HUES64 (cell line): ENCODE data around the gene ZFP62.
A peak's percentile ranks its signal among the peaks of the same experiment; 100 is the strongest.

Experiments
- H3K27ac ChIP-seq: 2 replicates; pipeline ENCODE4 v1.7.0; 2013; ENCODE audit warnings: low read depth, low read length, inconsistent platforms
- H3K27me3 ChIP-seq: 2 replicates; pipeline ENCODE4 v1.6.1; 2013; ENCODE audit warnings: mild to moderate bottlenecking, low read length; ENCODE audit not compliant: insufficient read depth
- H3K36me3 ChIP-seq: 2 replicates; pipeline ENCODE4 v1.6.1; 2013; ENCODE audit warnings: mild to moderate bottlenecking, low read length; ENCODE audit not compliant: insufficient read depth
- H3K4me1 ChIP-seq: 2 replicates; pipeline ENCODE4 v1.6.1; 2013; ENCODE audit warnings: mild to moderate bottlenecking, low read length, moderate library complexity; ENCODE audit not compliant: insufficient read depth
- H3K4me3 ChIP-seq: 2 replicates; pipeline ENCODE4 v1.5.1; 2013; ENCODE audit warnings: mild to moderate bottlenecking, low read length, moderate library complexity
- H3K9ac ChIP-seq: 2 replicates; pipeline ENCODE4 v1.6.1; 2013; ENCODE audit warnings: mild to moderate bottlenecking, low read depth, low read length
- H3K9me3 ChIP-seq: 2 replicates; pipeline ENCODE4 v1.6.1; 2013; ENCODE audit warnings: low read depth, low read length; ENCODE audit not compliant: insufficient read depth
- WGBS: fragments of 150-250, 120-280 bp; methylation state at CpG from one replicate; pipeline ENCODE4 v1.1.7; 2013; ENCODE audit warnings: missing lambda C conversion rate; 5-methylcytosine and 5-hydroxymethylcytosine counted together

ZFP62 gene

DNA sequence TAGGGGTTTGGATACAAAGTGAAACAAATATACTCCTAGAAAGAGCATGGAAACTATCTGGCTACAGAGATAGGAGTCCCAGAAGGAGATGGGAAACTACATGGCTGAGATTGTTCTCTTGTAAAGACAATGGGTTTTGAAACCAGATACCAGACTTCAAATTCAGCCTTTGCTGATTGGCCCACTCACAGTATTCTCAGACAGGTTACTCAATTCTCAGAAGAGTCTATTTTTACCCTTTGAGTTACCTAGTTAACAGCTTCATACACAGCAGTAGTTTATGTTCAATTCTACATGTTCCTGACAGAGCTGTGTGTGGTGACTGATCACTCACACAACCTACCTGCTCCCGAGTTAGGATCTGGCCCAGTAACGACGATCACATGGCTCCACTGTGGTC is 14.1 kb downstream of the ZFP62 start:
- H3K9ac ChIP-seq, result no peak overlapping the region
- no peaks in the 10 kb centered on the region for H3K27me3 ChIP-seq
- H3K4me3 ChIP-seq, result no peak overlapping the region
- H3K36me3 ChIP-seq, result peaks cover 51% of the 10 kb centered on the region
- 29% methylated on average over 3 of the region's 3 CpGs for WGBS
- no peak overlapping the region for H3K27ac ChIP-seq
- H3K9me3 ChIP-seq, result peaks cover 66% of the 10 kb centered on the region
- no peaks in the 10 kb centered on the region for H3K4me1 ChIP-seq

DNA sequence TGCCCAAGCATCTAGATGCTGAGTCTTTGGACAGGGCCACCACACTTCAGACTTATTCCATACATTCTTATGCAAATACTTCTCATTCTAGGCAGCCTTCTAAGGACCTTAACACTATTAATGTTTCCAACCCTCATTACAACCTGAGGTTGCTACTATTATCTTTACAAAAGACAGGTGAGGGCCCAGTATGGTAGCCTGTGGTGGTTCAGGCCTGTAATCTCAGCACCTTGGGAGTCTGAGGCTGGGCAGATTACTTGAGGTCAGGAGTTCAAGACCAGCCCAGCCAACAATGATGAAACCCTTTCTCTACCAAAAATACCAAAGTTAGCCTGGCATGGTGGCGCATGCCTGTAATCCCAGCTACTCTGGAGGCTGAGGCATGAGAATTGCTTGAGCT is 16.2 kb downstream of the ZFP62 start:
- peaks cover 44% of the 10 kb centered on the region for H3K9me3 ChIP-seq
- H3K4me1 ChIP-seq, result no peaks in the 10 kb centered on the region
- H3K27ac ChIP-seq, result peak overlapping the region; percentile 34; the same call in 1 of the 2 replicates
- H3K9ac ChIP-seq, result no peak overlapping the region
- H3K27me3 ChIP-seq, result no peaks in the 10 kb centered on the region
- H3K36me3 ChIP-seq, result peaks cover 29% of the 10 kb centered on the region
- 86% methylated on average over 1 of the region's 1 CpG for whole genome bisulfite sequencing
- no peak overlapping the region for H3K4me3 ChIP-seq

DNA sequence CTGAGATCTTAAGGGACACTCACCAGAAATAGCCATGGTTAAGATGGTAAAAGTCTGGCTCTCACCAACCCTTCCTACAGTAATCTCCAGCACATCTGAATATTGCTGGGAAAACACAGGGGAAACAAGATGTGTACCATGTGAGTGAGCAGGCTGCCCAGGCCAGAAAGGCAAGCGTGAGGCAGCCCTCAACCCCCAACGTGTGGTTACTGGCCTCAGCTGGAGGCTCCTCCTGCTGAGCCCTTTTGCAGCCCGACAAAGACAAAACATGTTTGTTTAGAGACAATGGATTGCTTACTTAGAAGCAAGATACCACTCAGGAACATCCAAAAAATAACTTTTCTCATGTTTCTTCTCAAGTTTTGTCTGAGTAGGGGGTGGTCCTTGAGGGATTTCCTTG is 16.6 kb downstream of the ZFP62 start:
- H3K4me1 ChIP-seq, result no peaks in the 10 kb centered on the region
- H3K27me3 ChIP-seq, result no peaks in the 10 kb centered on the region
- no peak overlapping the region for H3K9ac ChIP-seq
- peaks cover 25% of the 10 kb centered on the region for H3K36me3 ChIP-seq
- peaks cover 40% of the 10 kb centered on the region for H3K9me3 ChIP-seq
- no peak overlapping the region for H3K4me3 ChIP-seq
- 26% methylated on average over 3 of the region's 3 CpGs for WGBS
- peak overlapping the region; percentile 34; the same call in 1 of the 2 replicates for H3K27ac ChIP-seq

DNA sequence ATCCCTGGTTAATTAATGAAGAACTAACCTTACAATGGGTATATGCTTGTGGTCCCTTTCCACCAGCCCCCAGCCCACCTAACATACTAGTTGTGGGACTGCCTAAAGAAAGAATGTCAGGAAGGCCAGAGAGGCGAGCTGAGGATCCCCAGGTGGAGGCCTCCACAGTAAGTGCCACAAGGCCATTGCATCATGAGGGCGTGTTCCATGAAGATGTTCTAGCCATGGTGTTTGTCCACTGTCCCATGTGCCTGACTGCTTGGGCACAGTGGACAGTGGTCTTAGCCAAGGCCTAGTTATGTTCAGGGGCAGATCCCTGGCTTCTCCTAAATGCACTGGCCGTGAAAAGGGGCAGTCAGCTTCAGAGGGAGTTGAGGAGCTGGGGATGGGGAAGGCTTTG is 21.1 kb downstream of the ZFP62 start:
- Histone ChIP-seq H3K4me3 (no peak overlapping the region), H3K9me3 (no peaks in the 10 kb centered on the region), H3K9ac (no peak overlapping the region), H3K4me1 (no peaks in the 10 kb centered on the region), H3K27me3 (no peaks in the 10 kb centered on the region), H3K27ac (no peak overlapping the region), H3K36me3 (no peaks in the 10 kb centered on the region)
- 93% methylated on average over 3 of the region's 3 CpGs for WGBS

DNA sequence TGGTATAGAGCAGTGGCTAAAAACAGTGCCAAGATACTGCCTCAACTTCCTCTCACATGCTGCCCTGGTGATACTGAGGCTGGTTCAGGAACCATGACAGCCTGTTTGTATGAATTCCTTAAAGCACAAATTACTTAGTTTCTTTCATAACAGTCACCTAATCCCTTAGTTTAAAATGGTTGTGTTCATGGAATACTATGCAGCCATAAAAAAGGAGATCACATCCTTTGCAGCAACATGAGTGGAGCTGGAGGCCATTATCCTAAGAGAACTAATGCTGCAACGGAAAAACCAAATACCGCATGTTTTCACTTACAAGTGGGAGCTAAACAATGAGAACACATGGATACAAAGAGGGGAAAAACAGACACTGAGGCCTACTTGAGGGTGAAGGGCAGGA is 21.8 kb downstream of the ZFP62 start:
- 0 out of 2 replicates have a peak, but pooled peaks cover 5% of the 10 kb centered on the region for H3K36me3 ChIP-seq
- WGBS, result 97% methylated on average over 2 of the region's 2 CpGs

DNA sequence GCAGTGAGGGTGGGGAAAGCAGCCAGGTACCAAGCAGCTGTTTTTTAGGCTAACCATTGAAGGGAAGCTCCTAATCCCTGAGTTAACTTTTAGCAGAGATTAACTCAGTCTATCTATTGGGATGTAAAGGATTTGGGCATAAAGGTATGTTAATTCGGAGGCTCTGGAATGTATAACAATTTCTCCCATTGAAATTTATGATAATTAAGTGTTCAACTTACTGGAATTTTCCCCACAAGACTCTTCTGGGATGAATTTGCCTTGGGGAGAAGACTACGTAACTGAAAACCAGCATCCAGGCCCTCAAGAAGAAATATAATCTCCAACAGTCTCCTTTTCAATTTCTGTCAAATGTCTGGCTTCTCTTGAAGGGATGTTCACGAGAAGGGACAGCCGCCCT is 23.6 kb downstream of the ZFP62 start:
- Histone ChIP-seq H3K9me3 (no peaks in the 10 kb centered on the region), H3K9ac (no peak overlapping the region), H3K4me1 (no peaks in the 10 kb centered on the region), H3K36me3 (0 out of 2 replicates have a peak, but pooled peaks cover 5% of the 10 kb centered on the region), H3K27me3 (peaks cover 3% of the 10 kb centered on the region), H3K4me3 (no peak overlapping the region), H3K27ac (no peak overlapping the region)
- WGBS, result 86% methylated on average over 3 of the region's 4 CpGs

More for the DNA sequence above, 21.8 kb downstream of the ZFP62 start:
- H3K4me1 ChIP-seq, result no peaks in the 10 kb centered on the region
- no peaks in the 10 kb centered on the region for H3K27me3 ChIP-seq
- no peak overlapping the region for H3K9ac ChIP-seq
- H3K27ac ChIP-seq, result no peak overlapping the region
- no peak overlapping the region for H3K4me3 ChIP-seq
- H3K9me3 ChIP-seq, result no peaks in the 10 kb centered on the region

DNA sequence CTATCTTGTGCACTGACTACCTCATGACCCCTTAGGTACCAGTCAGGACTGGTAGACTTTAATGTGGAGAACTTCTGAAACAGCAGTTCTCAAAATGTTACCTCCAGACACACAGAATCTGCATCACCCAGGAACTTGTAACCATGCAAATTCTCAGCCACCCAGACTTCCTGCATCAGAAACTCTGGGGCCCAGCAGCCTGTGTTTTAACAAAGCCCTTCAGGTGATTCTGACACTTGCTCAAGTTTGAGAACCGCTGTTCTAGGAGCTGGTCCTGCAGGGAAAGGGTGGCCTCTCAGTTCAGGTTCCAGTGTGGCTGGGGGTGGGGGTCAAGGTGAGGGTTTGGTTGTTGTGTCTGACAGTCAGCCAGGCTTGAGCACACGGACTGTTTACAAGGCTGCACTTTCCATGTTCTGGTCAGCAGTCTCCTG is 28.4 kb downstream of the ZFP62 start:
- Histone ChIP-seq H3K9ac (no peak overlapping the region), H3K4me1 (peaks cover 6% of the 10 kb centered on the region; the same call in 1 of the 2 replicates), H3K4me3 (no peak overlapping the region), H3K27me3 (peaks cover 28% of the 10 kb centered on the region), H3K27ac (no peak overlapping the region), H3K9me3 (peaks cover 18% of the 10 kb centered on the region), H3K36me3 (peaks cover 9% of the 10 kb centered on the region; the same call in 1 of the 2 replicates)
- WGBS, result 87% methylated on average over 2 of the region's 2 CpGs

DNA sequence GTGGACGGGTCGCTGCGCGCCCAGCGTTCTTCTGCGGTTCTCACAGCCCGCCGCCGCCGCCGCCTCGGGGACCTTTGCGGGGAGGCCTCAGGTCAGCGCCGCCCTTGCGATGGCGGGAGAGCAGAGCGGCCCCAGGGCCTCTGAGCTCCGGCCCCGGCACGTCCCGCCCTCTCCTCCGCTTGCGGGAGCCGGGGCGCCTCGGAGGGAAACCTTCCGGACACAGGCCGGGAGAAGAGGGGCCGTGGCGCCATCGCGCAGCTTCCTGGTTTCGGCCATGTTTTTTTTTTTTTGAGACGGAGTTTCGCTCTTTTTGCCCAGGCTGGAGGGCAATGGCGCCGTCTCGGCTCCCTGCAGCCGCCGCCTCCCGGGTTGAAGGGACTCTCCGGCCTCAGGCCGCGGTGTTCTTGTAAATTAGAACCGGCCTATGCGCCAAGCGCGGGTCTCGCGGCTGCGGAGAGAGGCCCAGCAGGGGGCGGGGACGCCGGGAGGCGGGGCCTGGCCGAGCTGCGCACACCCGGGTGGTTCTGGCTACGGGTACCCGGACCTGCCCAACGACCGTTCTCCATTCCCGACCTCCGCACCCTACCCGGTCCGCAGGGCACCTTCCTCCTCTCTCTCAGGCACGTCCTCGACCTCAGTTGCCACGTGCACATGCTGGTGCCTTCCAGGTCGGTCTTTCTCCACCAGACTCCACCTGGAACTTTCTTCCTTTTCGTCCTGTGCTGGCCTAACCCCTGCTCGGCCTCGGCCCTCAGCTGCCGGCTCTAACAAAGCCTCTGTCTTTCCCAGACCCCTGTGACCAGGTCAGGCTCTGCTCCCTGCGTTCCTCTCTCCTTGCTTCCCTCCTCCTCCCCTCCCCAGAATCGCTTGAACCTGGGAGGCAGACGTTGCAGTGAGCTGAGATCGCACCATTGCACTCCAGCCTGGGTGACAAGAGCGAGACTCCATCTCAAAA is 29.7 kb downstream of the ZFP62 start:
- H3K27ac ChIP-seq, result peak overlapping the region; percentile 87
- H3K27me3 ChIP-seq, result peaks cover 28% of the 10 kb centered on the region
- H3K9ac ChIP-seq, result peak overlapping the region; percentile 93
- H3K4me1 ChIP-seq, result peaks cover 6% of the 10 kb centered on the region; the same call in 1 of the 2 replicates
- WGBS, result 4% methylated on average over 80 of the region's 80 CpGs
- H3K9me3 ChIP-seq, result peaks cover 18% of the 10 kb centered on the region
- H3K36me3 ChIP-seq, result peaks cover 9% of the 10 kb centered on the region; the same call in 1 of the 2 replicates
- H3K4me3 ChIP-seq, result peak overlapping the region; percentile 79

DNA sequence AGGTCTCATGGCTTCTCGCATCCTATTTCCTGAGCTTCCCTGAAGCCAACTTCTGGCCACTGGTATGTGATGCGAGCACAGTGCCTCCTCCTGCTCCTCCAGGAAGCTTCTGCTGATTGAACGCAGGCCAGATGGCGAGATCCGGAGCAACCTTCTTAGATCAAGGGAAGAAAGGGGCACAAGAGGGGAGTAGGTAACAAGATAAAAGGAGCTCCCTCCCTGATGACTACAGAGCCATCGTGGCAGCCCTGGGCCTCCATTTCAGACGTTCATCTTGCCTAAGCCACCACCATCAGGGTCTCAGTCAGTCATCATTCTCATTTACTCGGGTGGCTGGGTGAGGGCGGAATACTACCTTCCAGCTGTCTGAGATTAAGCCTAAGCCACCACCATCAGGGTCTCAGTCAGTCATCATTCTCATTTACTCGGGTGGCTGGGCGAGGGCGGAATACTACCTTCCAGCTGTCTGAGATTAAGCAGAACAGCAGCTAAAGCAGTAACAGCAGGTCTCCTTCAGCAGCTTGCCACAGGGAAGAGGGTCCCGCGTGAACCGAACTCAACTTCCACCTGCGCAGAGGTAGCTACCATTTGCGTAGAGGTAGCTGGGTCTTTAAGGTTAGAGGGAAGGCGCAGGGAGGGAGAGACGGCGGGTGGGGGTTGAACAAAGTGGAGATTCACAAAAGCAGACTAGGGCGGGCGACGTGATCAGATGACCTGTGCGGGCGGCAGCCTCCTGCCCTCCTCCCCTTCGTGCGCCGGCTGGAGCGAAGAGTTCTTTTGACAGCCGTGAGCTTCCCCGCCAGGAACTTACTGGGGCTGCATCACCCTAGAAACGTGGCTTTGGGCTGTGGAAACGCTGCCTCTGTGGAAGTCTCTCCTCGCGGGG is 30.6 kb downstream of the ZFP62 start:
- Histone ChIP-seq H3K9ac (peak overlapping the region; percentile 93), H3K36me3 (peaks cover 9% of the 10 kb centered on the region; the same call in 1 of the 2 replicates), H3K27me3 (peaks cover 33% of the 10 kb centered on the region), H3K9me3 (peaks cover 18% of the 10 kb centered on the region), H3K4me3 (peak overlapping the region; percentile 79), H3K4me1 (peaks cover 6% of the 10 kb centered on the region; the same call in 1 of the 2 replicates), H3K27ac (peak overlapping the region; percentile 87)
- 35% methylated on average over 35 of the region's 35 CpGs for WGBS

DNA sequence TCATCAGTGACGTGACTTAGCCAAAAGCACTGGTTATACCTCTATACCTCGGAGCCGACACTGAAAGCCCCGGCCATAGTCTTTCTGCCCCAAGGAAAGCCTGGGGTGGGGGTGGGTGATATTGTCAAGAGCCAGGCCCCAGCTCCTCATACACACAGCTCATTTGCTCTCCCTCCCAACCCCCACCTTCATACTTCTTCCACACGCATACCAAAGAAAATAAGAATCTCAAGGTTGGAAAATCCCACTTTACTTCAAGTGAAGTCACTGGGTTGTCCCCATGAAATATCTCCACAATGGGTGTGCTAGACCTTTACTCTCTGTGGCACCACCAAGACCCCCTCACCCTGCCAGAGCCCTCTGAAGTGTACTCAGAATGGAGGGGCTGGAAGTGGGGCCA is 31.4 kb downstream of the ZFP62 start:
- WGBS, result 97% methylated on average over 4 of the region's 5 CpGs
- Histone ChIP-seq H3K27me3 (peaks cover 33% of the 10 kb centered on the region), H3K27ac (no peak overlapping the region), H3K4me3 (no peak overlapping the region), H3K36me3 (peaks cover 8% of the 10 kb centered on the region; the same call in 1 of the 2 replicates), H3K9me3 (peaks cover 18% of the 10 kb centered on the region), H3K4me1 (peaks cover 6% of the 10 kb centered on the region; the same call in 1 of the 2 replicates), H3K9ac (no peak overlapping the region)
